IMR-90 (cell line): ENCODE data around the gene HAUS5. TPM values are rescaled to one million over a fixed set of nuclear protein-coding genes. Genes with fewer than 3 reads are reported as not detected.

ENCODE experiments used
- ATAC-seq: fragments of 200-7000 bp; cut with Tn5 transposase; 2 replicates; pipeline ENCODE4 v1.9.1; 2020; ENCODE audit warnings: low read depth, mild to moderate bottlenecking, moderate library complexity
- BruUV-seq: library from RNA; stranded (reverse); fragments of 400-500 nt; replicated peaks from 2 replicates; lab custom pipeline; 2021; lab: Mats Ljungman, UMichigan
- CTCF ChIA-PET: fragments of 300-600 bp; formaldehyde crosslinking; extraction: SDS; loops from one replicate; lab custom pipeline; 2021; ENCODE audit warnings: antibody characterized with exemption; lab: Yijun Ruan, JAX
- POLR2A ChIA-PET: fragments of 300-600 bp; sonication (Branson Sonifier 250); formaldehyde crosslinking; loops from one replicate; lab custom pipeline; 2022; ENCODE audit warnings: antibody characterized with exemption; ENCODE audit not compliant: unreplicated experiment; lab: Charles Lee
- DNase-seq: peaks from one replicate; pipeline ENCODE4 v3.0.0; 2013
- H2AFZ ChIP-seq: replicated peaks from 2 replicates; pipeline ENCODE3; 2013; ENCODE audit warnings: low read length, mild to moderate bottlenecking; ENCODE audit not compliant: poor library complexity
- H2AK5ac ChIP-seq: 2 replicates; pipeline ENCODE4 v1.6.1; 2013; ENCODE audit warnings: low read depth, low read length, inconsistent platforms
- H2AK9ac ChIP-seq: replicated peaks from 2 replicates; pipeline ENCODE3; 2013; ENCODE audit warnings: mild to moderate bottlenecking, low read depth, low read length, moderate library complexity; ENCODE audit not compliant: poor library complexity
- H2BK120ac ChIP-seq: 2 replicates; pipeline ENCODE4 v1.6.1; 2013; ENCODE audit warnings: low read depth, low read length, inconsistent platforms
- H2BK15ac ChIP-seq: 3 replicates; pipeline ENCODE4 v1.6.1; 2013; ENCODE audit warnings: low read depth, low read length, inconsistent platforms
- H2BK20ac ChIP-seq: 2 replicates; pipeline ENCODE4 v1.6.1; 2013; ENCODE audit warnings: low read depth, mild to moderate bottlenecking, inconsistent platforms, low read length, moderate library complexity
- H2BK5ac ChIP-seq: 2 replicates; pipeline ENCODE4 v1.6.1; 2013; ENCODE audit warnings: mild to moderate bottlenecking, low read depth, low read length, inconsistent platforms; ENCODE audit not compliant: poor library complexity, severe bottlenecking
- H3K14ac ChIP-seq: replicated peaks from 2 replicates; pipeline ENCODE4 v1.6.1; 2013; ENCODE audit warnings: low read depth, low read length, inconsistent platforms
- H3K18ac ChIP-seq: 2 replicates; pipeline ENCODE4 v1.6.1; 2013; ENCODE audit warnings: low read depth, low read length, control low read depth
- H3K23ac ChIP-seq: 2 replicates; pipeline ENCODE4 v1.6.1; 2013; ENCODE audit warnings: low read depth, low read length, inconsistent platforms
- H3K27ac ChIP-seq: 2 replicates; pipeline ENCODE4 v1.5.1; 2013; ENCODE audit warnings: mild to moderate bottlenecking, control low read depth, low read length; ENCODE audit not compliant: insufficient read depth
- H3K27me3 ChIP-seq: 2 replicates; pipeline ENCODE4 v1.6.1; 2013; ENCODE audit warnings: low read length; ENCODE audit not compliant: control insufficient read depth, insufficient read depth
- H3K36me3 ChIP-seq: 2 replicates; pipeline ENCODE4 v1.6.1; 2013; ENCODE audit warnings: low read length, mixed read lengths; ENCODE audit not compliant: control insufficient read depth, insufficient read depth
- H3K4ac ChIP-seq: 2 replicates; pipeline ENCODE4 v1.6.1; 2013; ENCODE audit warnings: low read depth, low read length, inconsistent platforms
- H3K4me1 ChIP-seq: 2 replicates; pipeline ENCODE4 v1.6.1; 2013; ENCODE audit warnings: low read length, mixed read lengths; ENCODE audit not compliant: control insufficient read depth, insufficient read depth
- H3K4me2 ChIP-seq: 2 replicates; pipeline ENCODE4 v1.6.1; 2013; ENCODE audit warnings: low read depth, mild to moderate bottlenecking, control low read depth, low read length, moderate library complexity
- H3K4me3 ChIP-seq: 2 replicates; pipeline ENCODE4 v1.5.1; 2013; ENCODE audit warnings: low read depth, mild to moderate bottlenecking, control low read depth, low read length, moderate library complexity; ENCODE audit not compliant: insufficient read depth
- H3K56ac ChIP-seq: 2 replicates; pipeline ENCODE4 v1.6.1; 2013; ENCODE audit warnings: low read length, inconsistent platforms; ENCODE audit not compliant: insufficient read depth; ENCODE audit errors: extremely low read depth
- H3K79me1 ChIP-seq, 2 experiments: 2 replicates each; pipeline ENCODE4 v1.6.1; 2013; ENCODE audit warnings: low read length in 2 of 2, inconsistent platforms in 1 of 2, low read depth in 1 of 2
- H3K9ac ChIP-seq: 2 replicates; pipeline ENCODE4 v1.6.1; 2013; ENCODE audit warnings: low read depth, low read length, control low read depth
- H3K9me1 ChIP-seq: 2 replicates; pipeline ENCODE4 v1.6.1; 2013; ENCODE audit warnings: low read length, inconsistent platforms; ENCODE audit not compliant: insufficient read depth
- H3K9me3 ChIP-seq: 2 replicates; pipeline ENCODE4 v1.6.1; 2013; ENCODE audit warnings: low read length; ENCODE audit not compliant: control insufficient read depth, insufficient read depth
- H4K20me1 ChIP-seq: 2 replicates; pipeline ENCODE4 v1.6.1; 2013; ENCODE audit warnings: low read length, inconsistent platforms; ENCODE audit not compliant: insufficient read depth
- H4K5ac ChIP-seq: 2 replicates; pipeline ENCODE4 v1.6.1; 2013; ENCODE audit warnings: mild to moderate bottlenecking, low read depth, low read length, control low read depth
- H4K8ac ChIP-seq, 2 experiments: 2 replicates each; pipeline ENCODE4 v1.6.1; 2013; ENCODE audit warnings: low read depth in 2 of 2, low read length in 2 of 2, control low read depth in 1 of 2, inconsistent platforms in 1 of 2
- H4K91ac ChIP-seq: 2 replicates; pipeline ENCODE4 v1.6.1; 2013; ENCODE audit warnings: low read depth, low read length, inconsistent platforms; ENCODE audit not compliant: insufficient read depth
- BHLHE40 ChIP-seq: fragments of 150-350 bp; IDR thresholded peaks from 2 replicates; pipeline ENCODE4 v1.6.1; 2016; ENCODE audit warnings: mild to moderate bottlenecking, low read depth, low read length
- CEBPB ChIP-seq: IDR thresholded peaks from 2 replicates; pipeline ENCODE4 v1.6.1; 2012; ENCODE audit warnings: low read depth, low read length, improper control_type of control experiment
- CHD1 ChIP-seq: IDR thresholded peaks from 2 replicates; pipeline ENCODE4 v1.6.1; 2012; ENCODE audit warnings: low read depth, low read length, improper control_type of control experiment
- FOS ChIP-seq: fragments of 150-350 bp; IDR thresholded peaks from 2 replicates; pipeline ENCODE4 v1.6.1; 2016; ENCODE audit warnings: low read depth, low read length
- MAZ ChIP-seq: IDR thresholded peaks from 2 replicates; pipeline ENCODE4 v1.6.1; 2012; ENCODE audit warnings: low read depth, mild to moderate bottlenecking, low read length, improper control_type of control experiment, moderate library complexity, borderline replicate concordance
- NFE2L2 ChIP-seq: fragments of 150-350 bp; IDR thresholded peaks from 2 replicates; pipeline ENCODE4 v1.6.1; 2016; ENCODE audit warnings: low read depth, mild to moderate bottlenecking, low read length
- POLR2A ChIP-seq: IDR thresholded peaks from 2 replicates; pipeline ENCODE4 v1.6.1; 2012; ENCODE audit warnings: mild to moderate bottlenecking, low read depth, low read length
- RAD21 ChIP-seq: IDR thresholded peaks from 2 replicates; pipeline ENCODE4 v1.6.1; 2012; ENCODE audit warnings: low read length, improper control_type of control experiment
- RCOR1 ChIP-seq: IDR thresholded peaks from 2 replicates; pipeline ENCODE4 v1.6.1; 2012; ENCODE audit warnings: mild to moderate bottlenecking, low read length, improper control_type of control experiment; ENCODE audit not compliant: insufficient replicate concordance
- RFX5 ChIP-seq: IDR thresholded peaks from 2 replicates; pipeline ENCODE4 v1.8.0; 2012; ENCODE audit warnings: low read depth, mild to moderate bottlenecking, low read length, moderate library complexity
- SMC3 ChIP-seq: fragments of 150-350 bp; IDR thresholded peaks from 2 replicates; pipeline ENCODE4 v1.6.1; 2016; ENCODE audit warnings: low read depth, mild to moderate bottlenecking, antibody characterized with exemption, low read length, moderate library complexity
- WGBS, 2 experiments: methylation state at CpG; one replicate each; pipeline versions ENCODE4 v1.1.5 to v1.1.7; 2013; ENCODE audit warnings: missing lambda C conversion rate in 2 of 2; ENCODE audit not compliant: insufficient read length in 1 of 2; ENCODE audit errors: extremely low coverage in 2 of 2; 5-methylcytosine and 5-hydroxymethylcytosine counted together
- dilution Hi-C: fragments of 300-500 bp; cut with HindIII; formaldehyde crosslinking; loops from one replicate; pipeline ENCODE4 v1.14.3; 2018; ENCODE audit warnings: low sequenced_read_pairs; ENCODE audit not compliant: unreplicated experiment
- in situ Hi-C: fragments of 300-500 bp; cut with MboI; formaldehyde crosslinking; loops from 3 replicates; pipeline ENCODE4 v1.14.3; 2019; ENCODE audit warnings: low sequenced_read_pairs, inconsistent platforms, mixed read lengths
- intact Hi-C: fragments of 100-400 bp; cut with micrococcal nuclease; formaldehyde crosslinking; loops from 2 replicates; pipeline ENCODE4 v1.10.0; 2022
- polyA plus RNA-seq, 3 experiments: library from polyadenylated mRNA; depleted of rRNA; stranded (reverse); fragments of >200 nt; gene quantifications; 2 replicates each; pipeline ENCODE4 v1.2.3, GENCODE V29; 2012; ENCODE audit warnings: low replicate concordance in 1 of 3
- total RNA-seq: library from RNA; depleted of rRNA; stranded (reverse); fragments of >200 nt; gene quantifications from 2 replicates; pipeline ENCODE4 v1.2.3, GENCODE V29; 2012
- TF ChIP-seq, protein P1 (sequence below): fragments of 150-350 bp; IDR thresholded peaks from 2 replicates; pipeline ENCODE4 v1.6.1; 2016; ENCODE audit warnings: low read depth, mild to moderate bottlenecking, low read length, moderate library complexity, borderline replicate concordance
- TF ChIP-seq, protein P2 (sequence below): conservative IDR thresholded peaks from 2 replicates; pipeline ENCODE4 v1.5.1; 2012; ENCODE audit warnings: mild to moderate bottlenecking, low read depth, low read length, improper control_type of control experiment
- TF ChIP-seq, protein P3 (sequence below): fragments of 150-350 bp; IDR thresholded peaks from 2 replicates; pipeline ENCODE4 v1.6.1; 2017; ENCODE audit warnings: mild to moderate bottlenecking, antibody characterized with exemption, low read length, low read depth

The HAUS5 gene
- total and polyA plus RNA-seq, 2 of the 4 experiments (the other 2 are of a cell fraction): 3.4 to 6.2 TPM

DNA sequence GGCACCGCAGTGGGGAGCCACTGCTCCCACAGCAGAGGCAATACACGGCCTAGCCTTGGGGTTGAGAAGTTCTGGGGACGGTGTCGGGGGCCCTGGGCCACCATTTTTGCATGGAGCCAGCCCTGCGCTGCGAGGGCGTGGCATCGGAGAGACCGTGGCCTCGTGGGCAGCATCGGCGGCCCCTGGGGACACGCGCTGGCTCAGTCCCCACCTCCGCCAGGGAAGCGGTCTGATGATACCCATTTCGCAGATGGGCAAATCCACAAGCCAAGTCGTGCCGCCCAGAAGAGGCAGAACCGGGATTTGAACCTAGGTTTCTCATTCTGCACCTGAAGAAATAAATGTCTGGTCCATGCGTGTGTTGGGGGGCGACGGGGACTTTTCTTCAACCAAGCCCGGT lies 52.6 kb downstream of the HAUS5 start:
- ATAC-seq (no peak), DNase-seq (no peak)
- in situ Hi-C loops (no loop called here), intact Hi-C loops (no loop called here), dilution Hi-C loops (no loop called here)
- no peaks in the 10 kb centered on the region for H3K9me3 ChIP-seq
- no peak overlapping the region for H2AK5ac ChIP-seq
- H4K5ac ChIP-seq: no peak overlapping the region
- no peak overlapping the region for H3K9ac ChIP-seq
- H3K56ac ChIP-seq: no peak overlapping the region
- no peak overlapping the region for H3K4me3 ChIP-seq
- no peak overlapping the region for H3K27ac ChIP-seq
- no peak overlapping the region for H3K18ac ChIP-seq
- H2AFZ ChIP-seq: no peak overlapping the region
- H3K14ac ChIP-seq: no peak overlapping the region
- ChIA-PET CTCF (no interaction called here), POLR2A (no interaction called here)
- peaks cover 5% of the 10 kb centered on the region; the same call in 1 of the 2 replicates for H3K27me3 ChIP-seq
- 97% methylated on average over 24 of the region's 24 CpGs; no CpG with 5 or more reads in 1 of the 2 experiments for WGBS, 2 experiments
- peaks cover 24% of the 10 kb centered on the region for H3K36me3 ChIP-seq
- H2BK20ac ChIP-seq: no peak overlapping the region
- H2BK5ac ChIP-seq: no peak overlapping the region
- H2AK9ac ChIP-seq: no peak overlapping the region
- H3K9me1 ChIP-seq: no peaks in the 10 kb centered on the region
- H4K8ac ChIP-seq: no peak overlapping the region
- no peak overlapping the region for H2BK15ac ChIP-seq
- no peak overlapping the region for H2BK120ac ChIP-seq
- no peak overlapping the region for H4K91ac ChIP-seq
- BruUV-seq: no TSS peak
- TF ChIP-seq, protein P1, sequence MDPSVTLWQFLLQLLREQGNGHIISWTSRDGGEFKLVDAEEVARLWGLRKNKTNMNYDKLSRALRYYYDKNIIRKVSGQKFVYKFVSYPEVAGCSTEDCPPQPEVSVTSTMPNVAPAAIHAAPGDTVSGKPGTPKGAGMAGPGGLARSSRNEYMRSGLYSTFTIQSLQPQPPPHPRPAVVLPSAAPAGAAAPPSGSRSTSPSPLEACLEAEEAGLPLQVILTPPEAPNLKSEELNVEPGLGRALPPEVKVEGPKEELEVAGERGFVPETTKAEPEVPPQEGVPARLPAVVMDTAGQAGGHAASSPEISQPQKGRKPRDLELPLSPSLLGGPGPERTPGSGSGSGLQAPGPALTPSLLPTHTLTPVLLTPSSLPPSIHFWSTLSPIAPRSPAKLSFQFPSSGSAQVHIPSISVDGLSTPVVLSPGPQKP: no peak
- TF ChIP-seq, protein P2, sequence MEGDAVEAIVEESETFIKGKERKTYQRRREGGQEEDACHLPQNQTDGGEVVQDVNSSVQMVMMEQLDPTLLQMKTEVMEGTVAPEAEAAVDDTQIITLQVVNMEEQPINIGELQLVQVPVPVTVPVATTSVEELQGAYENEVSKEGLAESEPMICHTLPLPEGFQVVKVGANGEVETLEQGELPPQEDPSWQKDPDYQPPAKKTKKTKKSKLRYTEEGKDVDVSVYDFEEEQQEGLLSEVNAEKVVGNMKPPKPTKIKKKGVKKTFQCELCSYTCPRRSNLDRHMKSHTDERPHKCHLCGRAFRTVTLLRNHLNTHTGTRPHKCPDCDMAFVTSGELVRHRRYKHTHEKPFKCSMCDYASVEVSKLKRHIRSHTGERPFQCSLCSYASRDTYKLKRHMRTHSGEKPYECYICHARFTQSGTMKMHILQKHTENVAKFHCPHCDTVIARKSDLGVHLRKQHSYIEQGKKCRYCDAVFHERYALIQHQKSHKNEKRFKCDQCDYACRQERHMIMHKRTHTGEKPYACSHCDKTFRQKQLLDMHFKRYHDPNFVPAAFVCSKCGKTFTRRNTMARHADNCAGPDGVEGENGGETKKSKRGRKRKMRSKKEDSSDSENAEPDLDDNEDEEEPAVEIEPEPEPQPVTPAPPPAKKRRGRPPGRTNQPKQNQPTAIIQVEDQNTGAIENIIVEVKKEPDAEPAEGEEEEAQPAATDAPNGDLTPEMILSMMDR: no peak
- TF ChIP-seq RFX5 (no peak), FOS (no peak), BHLHE40 (no peak), CHD1 (no peak), RCOR1 (no peak), POLR2A (no peak), CEBPB (no peak), NFE2L2 (no peak), MAZ (no peak), SMC3 (no peak), RAD21 (no peak)
- TF ChIP-seq, protein P3, sequence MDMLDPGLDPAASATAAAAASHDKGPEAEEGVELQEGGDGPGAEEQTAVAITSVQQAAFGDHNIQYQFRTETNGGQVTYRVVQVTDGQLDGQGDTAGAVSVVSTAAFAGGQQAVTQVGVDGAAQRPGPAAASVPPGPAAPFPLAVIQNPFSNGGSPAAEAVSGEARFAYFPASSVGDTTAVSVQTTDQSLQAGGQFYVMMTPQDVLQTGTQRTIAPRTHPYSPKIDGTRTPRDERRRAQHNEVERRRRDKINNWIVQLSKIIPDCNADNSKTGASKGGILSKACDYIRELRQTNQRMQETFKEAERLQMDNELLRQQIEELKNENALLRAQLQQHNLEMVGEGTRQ: no peak
- H3K23ac ChIP-seq: no peak overlapping the region
- 0 out of 2 replicates have a peak, but pooled peaks cover 7% of the 10 kb centered on the region for H4K20me1 ChIP-seq
- no peaks in the 10 kb centered on the region for H3K4me1 ChIP-seq
- peaks cover 0 to 4% of the 10 kb centered on the region in 2 experiments; a peak in 1 of 4 replicates for H3K79me1 ChIP-seq
- no peak overlapping the region for H3K4me2 ChIP-seq
- no peak overlapping the region for H3K4ac ChIP-seq
